ENCODE results near the gene MLX.

DNA sequence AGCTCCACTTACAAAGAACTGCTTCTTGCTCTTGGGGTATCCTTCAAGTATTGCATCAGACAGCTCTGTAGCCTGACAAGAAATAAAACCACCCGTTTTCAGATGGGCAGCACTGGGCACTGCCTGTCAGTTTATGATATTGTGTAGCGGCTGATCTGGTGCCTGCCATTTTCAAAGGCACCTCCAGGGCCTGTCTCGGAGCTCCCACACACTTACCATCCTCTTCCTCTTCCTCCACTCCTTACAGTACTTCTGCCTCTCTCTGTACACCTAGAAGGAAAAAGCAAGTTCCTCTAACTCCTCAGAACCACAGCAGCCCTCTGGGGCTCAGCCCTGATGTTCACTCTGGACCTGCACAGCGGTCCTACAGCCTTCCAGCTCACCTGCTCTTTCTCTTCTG lies 6.2 kb downstream of the MLX start:
- TF ChIP-seq, protein P1, sequence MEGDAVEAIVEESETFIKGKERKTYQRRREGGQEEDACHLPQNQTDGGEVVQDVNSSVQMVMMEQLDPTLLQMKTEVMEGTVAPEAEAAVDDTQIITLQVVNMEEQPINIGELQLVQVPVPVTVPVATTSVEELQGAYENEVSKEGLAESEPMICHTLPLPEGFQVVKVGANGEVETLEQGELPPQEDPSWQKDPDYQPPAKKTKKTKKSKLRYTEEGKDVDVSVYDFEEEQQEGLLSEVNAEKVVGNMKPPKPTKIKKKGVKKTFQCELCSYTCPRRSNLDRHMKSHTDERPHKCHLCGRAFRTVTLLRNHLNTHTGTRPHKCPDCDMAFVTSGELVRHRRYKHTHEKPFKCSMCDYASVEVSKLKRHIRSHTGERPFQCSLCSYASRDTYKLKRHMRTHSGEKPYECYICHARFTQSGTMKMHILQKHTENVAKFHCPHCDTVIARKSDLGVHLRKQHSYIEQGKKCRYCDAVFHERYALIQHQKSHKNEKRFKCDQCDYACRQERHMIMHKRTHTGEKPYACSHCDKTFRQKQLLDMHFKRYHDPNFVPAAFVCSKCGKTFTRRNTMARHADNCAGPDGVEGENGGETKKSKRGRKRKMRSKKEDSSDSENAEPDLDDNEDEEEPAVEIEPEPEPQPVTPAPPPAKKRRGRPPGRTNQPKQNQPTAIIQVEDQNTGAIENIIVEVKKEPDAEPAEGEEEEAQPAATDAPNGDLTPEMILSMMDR (IDR thresholded peaks at IDR 0.05; ENCODE audit: insufficient read depth, low read length) = no peak
- TF ChIP-seq GABPA (IDR thresholded peaks at IDR 0.05; ENCODE audit: low read depth) = no peak
- TF ChIP-seq POLR2AphosphoS5 (IDR thresholded peaks at IDR 0.05; ENCODE audit: low read depth) = no peak
